Measurements from ENCODE around the gene AK4.

GRCh38 chr1:65222340-65222940 lies 74.4 kb downstream of the AK4 start:
- TF ChIP-seq EZH2 (IDR thresholded peaks at IDR 0.05; ENCODE audit: insufficient read depth, poor library complexity, severe bottlenecking) = no peak
- TF ChIP-seq EZH2phosphoT487 (IDR thresholded peaks at IDR 0.05; ENCODE audit: insufficient read depth, low read depth) = no peak

Measured in GM23248 (cell line).